Fibroblast of peridontal ligament (primary cell): ENCODE data around the gene TMEM244.
"Not testable (repeated sequence)": the region's sequence is repeated elsewhere in the genome, so short reads cannot be mapped to it uniquely, and the experiment has no call there.

Source experiments
- DNase-seq: peaks from one replicate; pipeline ENCODE4 v3.0.0-alpha.2; 2010; ENCODE audit errors: extremely low read depth

Gene TMEM244

GRCh38 chr6:129866688-129867087 is 5.6 kb upstream of the TMEM244 start:
- DNase-seq: no peak

- no peak for DNase-seq
These were observed 5.1 kb upstream of the TMEM244 start for GRCh38 chr6:129866256-129866655.

- DNase-seq: no peak
These were observed 3.9 kb upstream of the TMEM244 start for GRCh38 chr6:129865013-129865412.

- peak; percentile 48 for DNase-seq
These were observed 2.5 kb upstream of the TMEM244 start for GRCh38 chr6:129863664-129864063.

GRCh38 chr6:129859524-129859923 is 1.6 kb downstream of the TMEM244 start:
- DNase-seq: peak; percentile 32

GRCh38 chr6:129857838-129858237 is 3.3 kb downstream of the TMEM244 start:
- no peak for DNase-seq

GRCh38 chr6:129853996-129854711 is 7.0 kb downstream of the TMEM244 start:
- peak; percentile 53 for DNase-seq

- no peak for DNase-seq
These were observed 8.8 kb downstream of the TMEM244 start for GRCh38 chr6:129852257-129852858.

- DNase-seq: peak; percentile 75
These were observed 11.7 kb downstream of the TMEM244 start for GRCh38 chr6:129849456-129849855.

GRCh38 chr6:129846761-129847160 is 14.4 kb downstream of the TMEM244 start:
- DNase-seq: no peak

GRCh38 chr6:129845696-129846095 is 15.4 kb downstream of the TMEM244 start:
- DNase-seq: no peak

- DNase-seq: peak; percentile 72
These were observed 16.8 kb downstream of the TMEM244 start for GRCh38 chr6:129844118-129844891.

GRCh38 chr6:129843573-129843972 is 17.5 kb downstream of the TMEM244 start:
- no peak for DNase-seq

- no peak for DNase-seq
These were observed 18.2 kb downstream of the TMEM244 start for GRCh38 chr6:129842881-129843409.

- no peak for DNase-seq
These were observed 19.0 kb downstream of the TMEM244 start for GRCh38 chr6:129842137-129842536.

- DNase-seq: not testable (repeated sequence)
These were observed 21.6 kb downstream of the TMEM244 start for GRCh38 chr6:129839562-129839961.

- peak; percentile 15 for DNase-seq
These were observed 25.4 kb downstream of the TMEM244 start for GRCh38 chr6:129835691-129836090.

GRCh38 chr6:129832299-129832698 is 28.8 kb downstream of the TMEM244 start:
- DNase-seq: no peak

GRCh38 chr6:129828229-129828628 is 32.9 kb downstream of the TMEM244 start:
- DNase-seq: no peak

- peak; percentile 6 for DNase-seq
These were observed 42.9 kb downstream of the TMEM244 start for GRCh38 chr6:129818251-129818650.

GRCh38 chr6:129817821-129818220 is 43.3 kb downstream of the TMEM244 start:
- no peak for DNase-seq

GRCh38 chr6:129817332-129817731 is 43.8 kb downstream of the TMEM244 start:
- DNase-seq: peak; percentile 2
